GM19099 (cell line): ENCODE measurements around the gene ARAP3.
A peak's percentile ranks its signal among the peaks of the same experiment; 100 is the strongest.

ENCODE experiments used
- POLR2A ChIP-seq: IDR thresholded peaks from 3 replicates; pipeline ENCODE4 v1.6.1; 2011; ENCODE audit warnings: low read depth; ENCODE audit not compliant: insufficient read length; ENCODE audit errors: extremely low read depth

ARAP3 gene

GRCh38 chr5:141665995-141666940 is 15.8 kb downstream of the ARAP3 start:
- no peak for TF ChIP-seq POLR2A

GRCh38 chr5:141664733-141665461 is 17.1 kb downstream of the ARAP3 start:
- no peak for TF ChIP-seq POLR2A

DNA sequence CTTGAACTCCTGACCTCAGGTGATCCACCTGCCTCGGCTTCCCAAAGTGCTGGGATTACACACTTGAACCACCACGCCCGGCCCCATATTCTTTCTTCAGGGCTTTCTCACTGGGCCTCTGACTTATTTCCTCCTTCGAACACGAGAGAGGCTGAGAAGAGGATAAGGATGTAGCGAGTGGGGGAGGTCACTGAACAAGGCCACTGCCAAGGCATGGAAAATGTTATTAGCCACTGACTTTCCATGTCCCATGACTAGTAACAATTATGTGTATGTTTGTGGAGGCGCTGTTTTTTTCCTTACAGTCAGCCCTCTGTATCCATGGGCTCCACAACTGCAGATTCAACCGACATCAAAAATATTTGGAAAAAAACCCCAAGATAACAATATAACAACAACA is 18.5 kb downstream of the ARAP3 start:
- TF ChIP-seq POLR2A: no peak

DNA sequence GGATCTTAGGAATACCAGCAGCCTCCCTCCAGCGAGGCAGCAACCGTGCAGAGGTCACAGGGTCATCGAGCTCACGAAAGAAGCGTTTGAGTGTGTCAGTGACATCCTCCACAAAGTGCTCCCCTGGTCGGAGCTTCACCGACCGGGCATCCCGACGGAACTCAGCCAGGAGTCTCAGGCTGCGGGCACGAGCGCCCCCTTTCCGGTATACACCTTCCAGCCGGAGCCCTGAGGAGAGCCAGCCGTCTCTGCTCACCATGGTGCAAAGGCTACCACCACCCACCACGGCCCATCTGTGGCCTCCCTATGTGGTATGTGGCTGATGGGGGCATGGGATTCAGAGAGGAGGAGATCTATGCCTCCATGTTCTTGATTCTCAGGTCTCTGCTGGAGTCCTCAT is 20.0 kb downstream of the ARAP3 start:
- TF ChIP-seq POLR2A: no peak

- no peak for TF ChIP-seq POLR2A
Observed at GRCh38 chr5:141657937-141658545, 24.0 kb downstream of the ARAP3 start.

GRCh38 chr5:141657404-141657803 is 24.6 kb downstream of the ARAP3 start:
- TF ChIP-seq POLR2A: no peak

GRCh38 chr5:141656396-141656795 is 25.6 kb downstream of the ARAP3 start:
- TF ChIP-seq POLR2A: no peak

GRCh38 chr5:141655020-141655419 is 27.0 kb downstream of the ARAP3 start:
- TF ChIP-seq POLR2A: no peak

DNA sequence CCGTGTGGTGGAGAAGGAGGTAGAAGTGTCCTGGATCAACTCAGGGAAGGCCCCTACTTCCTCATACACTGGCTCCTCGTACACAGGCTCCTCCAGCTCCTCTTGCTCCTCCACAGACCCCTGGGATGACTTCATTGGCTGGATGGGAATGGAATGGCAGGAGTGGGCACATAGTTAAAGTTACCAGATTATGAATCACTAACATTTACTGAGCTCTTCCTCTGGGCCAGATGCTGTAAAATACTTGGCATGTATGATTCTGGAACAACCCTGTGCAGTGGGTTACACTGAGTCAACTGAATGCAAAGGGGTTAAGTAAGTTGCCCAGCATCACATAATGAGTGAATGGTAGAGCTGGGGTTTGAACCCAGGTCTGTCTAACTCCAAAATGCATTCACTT is 27.7 kb downstream of the ARAP3 start:
- no peak for TF ChIP-seq POLR2A

DNA sequence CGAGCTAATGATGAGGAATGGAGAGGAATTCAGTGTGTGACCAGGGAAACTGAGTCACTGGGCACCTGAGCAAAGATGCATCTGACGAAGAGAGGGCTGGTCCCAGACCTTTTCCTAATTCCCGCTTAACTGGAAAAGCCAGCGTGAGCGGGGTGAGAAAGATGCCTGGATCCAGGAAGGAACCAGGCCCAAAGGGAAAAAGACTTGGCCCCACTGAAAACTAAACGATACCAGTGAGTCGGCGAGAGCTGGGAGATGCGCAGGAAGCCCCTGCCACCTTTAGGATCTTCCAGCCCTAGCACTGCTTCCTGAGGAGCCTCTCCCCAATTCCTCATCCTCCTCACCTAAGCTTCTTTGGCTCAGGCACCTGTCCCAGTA is 30.3 kb downstream of the ARAP3 start:
- no peak for TF ChIP-seq POLR2A

GRCh38 chr5:141650851-141651727 is 30.9 kb downstream of the ARAP3 start, which contains the start of gene FCHSD1:
FCHSD1 (minus strand) TSS chr5:141651418; CDS start chr5:141651368, 50 bp downstream.
- peak; percentile 69 for TF ChIP-seq POLR2A

DNA sequence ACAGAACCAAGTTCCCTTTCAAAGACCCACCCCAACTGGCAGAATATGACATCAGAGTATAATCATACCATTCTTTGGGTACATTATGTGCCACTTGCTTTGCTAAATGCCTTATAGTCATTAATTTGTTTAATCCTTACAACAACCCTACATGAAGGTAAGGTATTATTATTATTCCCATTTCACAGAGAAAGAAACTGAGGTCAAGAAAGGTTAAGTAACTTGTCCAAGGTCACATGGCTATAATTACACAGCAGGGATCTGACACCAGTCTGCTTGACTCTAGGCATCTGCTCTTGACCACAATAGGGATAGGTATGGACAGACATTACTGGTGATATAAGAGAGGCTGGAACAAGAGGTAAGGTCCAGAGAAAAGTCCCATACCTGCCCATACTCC is 32.1 kb downstream of the ARAP3 start:
- no peak for TF ChIP-seq POLR2A

DNA sequence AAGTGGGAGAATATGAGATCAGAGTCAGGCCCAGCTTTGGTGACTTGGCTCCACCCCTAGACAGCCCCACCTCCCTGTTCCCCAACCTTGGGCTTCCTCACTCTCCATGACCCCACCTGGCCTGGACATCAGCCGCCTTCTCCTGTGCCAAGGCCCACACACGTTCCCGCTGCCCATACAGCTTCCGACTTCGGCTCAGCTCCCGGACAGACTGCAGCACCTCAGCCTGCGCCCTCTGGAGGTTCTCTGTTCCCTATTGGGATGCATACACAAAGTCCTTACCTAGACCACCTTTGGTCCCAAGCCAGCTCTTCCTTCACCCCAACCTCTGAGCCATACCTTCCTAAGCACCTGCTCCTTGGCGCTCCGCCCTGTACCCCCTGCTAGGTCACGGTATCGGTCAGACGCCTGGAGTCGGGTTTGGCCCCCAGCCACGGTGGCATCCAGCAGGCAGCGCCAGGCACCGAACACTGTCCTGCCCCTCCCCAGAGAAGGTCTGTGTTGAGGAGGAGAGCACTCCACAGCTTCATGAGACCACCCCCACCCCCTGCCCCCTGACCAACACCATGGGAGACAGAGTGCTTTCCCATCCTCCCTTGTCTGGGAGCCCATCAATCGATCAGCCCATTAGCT is 32.9 kb downstream of the ARAP3 start:
- no peak for TF ChIP-seq POLR2A

DNA sequence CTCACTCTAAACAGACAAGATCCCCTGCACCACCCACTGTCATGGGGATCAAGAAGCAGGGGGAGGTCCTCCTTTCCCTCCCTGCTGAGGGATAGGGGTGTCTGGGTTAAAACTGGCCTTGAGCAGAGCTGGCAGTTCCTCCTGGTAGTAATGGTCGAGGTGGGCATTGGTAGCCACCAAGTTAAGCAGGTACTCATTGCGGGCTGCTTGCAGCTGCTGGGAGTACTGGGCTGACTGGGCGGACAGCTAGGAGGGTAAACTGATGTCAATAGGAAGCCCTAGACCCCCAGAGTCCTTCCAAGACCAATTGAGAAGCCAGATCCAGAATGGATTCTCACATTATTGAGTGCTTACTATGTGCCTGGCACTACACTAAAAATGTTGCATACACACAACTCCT is 34.2 kb downstream of the ARAP3 start:
- TF ChIP-seq POLR2A: no peak
